NCI-H2227 treated with DMSO at 0.1 percent for 48 hours (cell line): Measurements from ENCODE around the gene PTGES2.
"Not testable (repeated sequence)": the region's sequence is repeated elsewhere in the genome, so short reads cannot be mapped to it uniquely, and the experiment has no call there.

ENCODE experiments used
- DNase-seq: peaks from one replicate; lab custom pipeline; 2025; lab: John Stamatoyannopoulos, UW

The PTGES2 gene

GRCh38 chr9:128118971-128119665 lies 8.4 kb downstream of the PTGES2 start:
- DNase-seq = no peak

GRCh38 chr9:128118472-128118857 lies 9.1 kb downstream of the PTGES2 start:
- DNase-seq = no peak

- DNase-seq = peak; percentile 82
Measured at GRCh38 chr9:128117613-128118471, 9.7 kb downstream of the PTGES2 start.

- DNase-seq = no peak
Measured at GRCh38 chr9:128116104-128117083, 11.1 kb downstream of the PTGES2 start.

- DNase-seq = no peak
Measured at GRCh38 chr9:128115187-128116103, 12.1 kb downstream of the PTGES2 start.

GRCh38 chr9:128114326-128115186 lies 13.0 kb downstream of the PTGES2 start:
- no peak for DNase-seq

DNA sequence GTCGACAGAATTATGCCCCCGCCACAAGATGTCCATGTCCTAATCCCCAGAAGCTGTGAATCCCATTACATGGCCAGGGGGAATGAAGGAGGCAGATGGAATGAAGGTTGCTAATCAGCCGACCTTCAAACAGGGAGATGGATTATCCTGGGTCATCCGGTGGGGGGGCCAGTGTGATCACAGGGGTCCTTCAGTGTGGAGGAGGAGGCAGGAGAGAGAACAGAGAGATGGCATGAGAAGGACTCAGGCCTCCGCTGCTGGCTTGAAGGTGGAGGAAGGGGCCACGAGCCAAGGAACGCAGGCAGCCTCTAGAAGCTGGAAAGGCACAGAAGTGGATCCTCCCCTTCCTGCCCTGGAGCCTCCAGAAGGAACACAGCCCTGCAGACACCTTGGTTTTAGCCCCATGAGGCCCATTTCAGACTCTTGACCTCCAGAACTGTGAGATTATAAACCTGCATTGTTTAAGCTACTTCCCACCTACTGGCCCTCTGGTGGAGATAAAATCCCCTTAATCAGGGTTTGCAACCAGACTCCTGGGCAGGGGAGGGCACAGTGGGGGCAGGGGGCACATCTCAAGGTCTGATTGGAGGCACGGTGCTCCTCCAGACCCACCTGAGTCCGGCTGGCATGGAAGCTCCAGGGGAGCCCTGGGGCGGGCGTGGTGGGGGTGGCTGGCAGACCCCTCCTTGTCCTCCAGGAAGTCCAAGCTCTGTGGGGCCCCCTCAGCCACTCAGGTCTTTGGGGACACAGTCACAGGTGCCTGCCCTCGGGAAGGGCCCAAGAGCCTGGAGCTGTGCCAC lies 13.8 kb downstream of the PTGES2 start:
- DNase-seq = no peak

DNA sequence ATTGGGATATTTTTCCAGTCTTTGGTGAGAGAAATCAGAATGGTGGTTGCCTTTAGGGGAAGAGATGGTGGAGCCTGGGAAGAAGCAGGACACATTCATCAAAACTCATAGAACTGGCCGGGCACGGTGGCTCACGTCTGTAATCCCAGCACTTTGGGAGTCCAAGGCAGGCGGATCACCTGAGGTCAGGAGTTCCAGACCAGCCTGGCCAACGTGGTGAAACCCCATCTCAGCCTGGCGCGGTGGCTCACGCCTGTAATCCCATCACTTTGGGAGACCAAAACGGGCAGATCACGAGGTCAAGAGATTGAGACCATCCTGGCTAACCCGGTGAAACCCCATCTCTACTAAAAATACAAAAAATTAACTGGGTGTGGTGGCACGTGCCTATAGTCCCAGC lies 15.8 kb downstream of the PTGES2 start:
- not testable (repeated sequence) for DNase-seq

GRCh38 chr9:128109050-128109709 lies 18.3 kb downstream of the PTGES2 start:
- no peak for DNase-seq

DNA sequence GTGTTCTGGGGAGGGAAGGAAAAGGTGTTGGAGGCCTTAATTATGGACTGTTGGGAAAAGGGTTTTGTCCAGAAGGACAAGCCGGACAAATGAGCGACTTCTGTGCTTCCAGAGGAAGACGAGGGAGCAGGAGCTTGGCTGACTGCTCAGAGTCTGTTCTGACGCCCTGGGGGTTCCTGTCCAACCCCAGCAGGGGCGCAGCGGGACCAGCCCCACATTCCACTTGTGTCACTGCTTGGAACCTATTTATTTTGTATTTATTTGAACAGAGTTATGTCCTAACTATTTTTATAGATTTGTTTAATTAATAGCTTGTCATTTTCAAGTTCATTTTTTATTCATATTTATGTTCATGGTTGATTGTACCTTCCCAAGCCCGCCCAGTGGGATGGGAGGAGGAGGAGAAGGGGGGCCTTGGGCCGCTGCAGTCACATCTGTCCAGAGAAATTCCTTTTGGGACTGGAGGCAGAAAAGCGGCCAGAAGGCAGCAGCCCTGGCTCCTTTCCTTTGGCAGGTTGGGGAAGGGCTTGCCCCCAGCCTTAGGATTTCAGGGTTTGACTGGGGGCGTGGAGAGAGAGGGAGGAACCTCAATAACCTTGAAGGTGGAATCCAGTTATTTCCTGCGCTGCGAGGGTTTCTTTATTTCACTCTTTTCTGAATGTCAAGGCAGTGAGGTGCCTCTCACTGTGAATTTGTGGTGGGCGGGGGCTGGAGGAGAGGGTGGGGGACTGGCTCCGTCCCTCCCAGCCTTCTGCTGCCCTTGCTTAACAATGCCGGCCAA lies 19.1 kb downstream of the PTGES2 start:
- DNase-seq = no peak

DNA sequence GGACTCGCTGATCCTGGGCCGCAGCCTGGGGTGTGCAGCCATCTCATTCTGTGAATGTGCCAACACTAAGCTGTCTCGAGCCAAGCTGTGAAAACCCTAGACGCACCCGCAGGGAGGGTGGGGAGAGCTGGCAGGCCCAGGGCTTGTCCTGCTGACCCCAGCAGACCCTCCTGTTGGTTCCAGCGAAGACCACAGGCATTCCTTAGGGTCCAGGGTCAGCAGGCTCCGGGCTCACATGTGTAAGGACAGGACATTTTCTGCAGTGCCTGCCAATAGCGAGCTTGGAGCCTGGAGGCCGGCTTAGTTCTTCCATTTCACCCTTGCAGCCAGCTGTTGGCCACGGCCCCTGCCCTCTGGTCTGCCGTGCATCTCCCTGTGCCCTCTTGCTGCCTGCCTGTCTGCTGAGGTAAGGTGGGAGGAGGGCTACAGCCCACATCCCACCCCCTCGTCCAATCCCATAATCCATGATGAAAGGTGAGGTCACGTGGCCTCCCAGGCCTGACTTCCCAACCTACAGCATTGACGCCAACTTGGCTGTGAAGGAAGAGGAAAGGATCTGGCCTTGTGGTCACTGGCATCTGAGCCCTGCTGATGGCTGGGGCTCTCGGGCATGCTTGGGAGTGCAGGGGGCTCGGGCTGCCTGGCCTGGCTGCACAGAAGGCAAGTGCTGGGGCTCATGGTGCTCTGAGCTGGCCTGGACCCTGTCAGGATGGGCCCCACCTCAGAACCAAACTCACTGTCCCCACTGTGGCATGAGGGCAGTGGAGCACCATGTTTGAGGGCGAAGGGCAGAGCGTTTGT lies 19.9 kb downstream of the PTGES2 start:
- no peak for DNase-seq

- DNase-seq = no peak
Measured at GRCh38 chr9:128106940-128107467, 20.5 kb downstream of the PTGES2 start.

DNA sequence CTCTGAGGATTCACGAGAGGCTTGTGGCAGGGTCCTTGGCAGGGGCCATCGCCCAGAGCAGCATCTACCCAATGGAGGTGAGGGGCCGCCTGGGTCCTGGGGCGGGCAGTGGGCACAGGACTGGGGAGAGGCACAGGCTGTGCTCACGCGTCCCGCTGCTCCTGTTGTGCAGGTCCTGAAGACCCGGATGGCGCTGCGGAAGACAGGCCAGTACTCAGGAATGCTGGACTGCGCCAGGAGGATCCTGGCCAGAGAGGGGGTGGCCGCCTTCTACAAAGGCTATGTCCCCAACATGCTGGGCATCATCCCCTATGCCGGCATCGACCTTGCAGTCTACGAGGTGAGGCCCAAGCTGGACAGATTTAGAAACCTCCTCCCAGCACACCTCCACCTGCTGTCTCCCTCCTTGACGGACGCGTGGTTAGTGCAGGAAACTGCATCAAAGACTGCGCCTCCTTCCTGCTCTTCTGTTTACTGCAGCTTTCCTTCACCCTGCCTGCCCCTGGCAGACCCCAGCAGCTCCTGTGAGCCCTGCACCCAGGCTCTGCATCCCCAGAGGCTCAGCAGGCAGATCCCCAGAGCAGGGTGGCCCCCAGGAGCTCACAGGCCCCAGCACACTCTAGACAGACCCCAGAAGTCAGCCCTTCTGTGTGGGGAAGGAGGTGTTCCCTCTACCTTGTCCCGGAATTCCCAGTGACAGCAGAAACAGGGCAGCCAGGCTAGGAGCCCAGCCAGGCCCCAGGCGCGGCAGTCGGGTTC lies 21.2 kb downstream of the PTGES2 start:
- no peak for DNase-seq

GRCh38 chr9:128105538-128106175 lies 21.9 kb downstream of the PTGES2 start:
- no peak for DNase-seq

DNA sequence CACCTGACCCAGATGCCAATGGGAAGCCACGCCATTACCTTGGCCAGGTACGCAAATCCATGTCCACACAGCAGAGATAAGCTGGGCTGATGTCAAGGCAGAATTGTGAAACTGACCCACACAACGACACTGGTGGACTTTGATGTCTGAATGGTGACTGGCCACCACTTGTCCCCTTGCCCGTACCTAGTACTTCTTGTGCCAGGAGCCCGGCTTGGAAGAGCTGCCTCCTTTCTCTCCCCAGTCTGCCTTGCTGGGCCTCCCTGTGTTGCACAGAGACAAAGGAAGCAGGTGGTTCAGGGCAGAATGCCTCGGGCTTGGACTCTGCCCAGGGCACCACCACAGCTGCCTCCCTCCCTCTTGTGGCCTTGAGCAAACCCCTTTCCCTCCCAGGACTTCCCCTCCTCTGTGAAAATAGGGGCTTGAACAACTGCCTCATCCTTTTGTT lies 23.3 kb downstream of the PTGES2 start:
- DNase-seq = no peak

DNA sequence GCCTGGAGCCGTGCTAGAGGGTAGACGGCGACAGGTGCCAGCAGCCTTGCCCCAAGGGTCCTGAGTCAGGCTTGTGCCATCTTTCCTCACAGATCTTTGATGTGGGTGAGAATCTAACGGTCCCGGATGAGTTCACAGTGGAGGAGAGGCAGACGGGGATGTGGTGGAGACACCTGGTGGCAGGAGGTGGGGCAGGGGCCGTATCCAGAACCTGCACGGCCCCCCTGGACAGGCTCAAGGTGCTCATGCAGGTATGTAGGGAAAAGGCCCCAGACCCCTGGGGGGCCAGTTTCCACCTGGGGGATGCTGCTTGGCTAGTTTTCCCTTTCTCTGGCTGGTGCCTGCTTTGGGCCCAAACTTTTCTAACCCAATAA lies 24.0 kb downstream of the PTGES2 start:
- DNase-seq = no peak
